Osteocyte (in vitro differentiated cells): ENCODE data around the gene PHF21B. TPM values are rescaled to one million over a fixed set of nuclear protein-coding genes. Genes with fewer than 3 reads are reported as not detected.

Experiments
- DNase-seq: peaks from one replicate; pipeline ENCODE4 v3.0.0; 2021; ENCODE audit warnings: mixed read lengths; ENCODE audit not compliant: unreplicated experiment; ENCODE audit errors: extremely low spot score
- H3K27ac Mint-ChIP-seq: one replicate; pipeline ENCODE4 v1.8.0; 2021; ENCODE audit warnings: mild to moderate bottlenecking, mixed read lengths; ENCODE audit not compliant: unreplicated experiment
- H3K27me3 Mint-ChIP-seq: one replicate; pipeline ENCODE4 v1.8.0; 2021; ENCODE audit warnings: mixed read lengths; ENCODE audit not compliant: unreplicated experiment
- H3K36me3 Mint-ChIP-seq: one replicate; pipeline ENCODE4 v1.8.0; 2021; ENCODE audit warnings: mixed read lengths; ENCODE audit not compliant: unreplicated experiment
- H3K4me1 Mint-ChIP-seq: one replicate; pipeline ENCODE4 v1.8.0; 2021; ENCODE audit warnings: mixed read lengths; ENCODE audit not compliant: unreplicated experiment
- H3K4me3 Mint-ChIP-seq: one replicate; pipeline ENCODE4 v1.8.0; 2021; ENCODE audit warnings: mild to moderate bottlenecking, moderate library complexity, mixed read lengths; ENCODE audit not compliant: unreplicated experiment
- H3K9me3 Mint-ChIP-seq: one replicate; pipeline ENCODE4 v1.8.0; 2021; ENCODE audit warnings: mixed read lengths; ENCODE audit not compliant: unreplicated experiment
- CTCF ChIP-seq: fragments of 200-600 bp; sonication (generic); IDR thresholded peaks from 2 replicates; pipeline ENCODE4 v1.5.0; 2021; ENCODE audit warnings: antibody characterized with exemption, mild to moderate bottlenecking, moderate library complexity
- total RNA-seq: library from RNA; stranded (reverse); gene quantifications from 2 replicates; pipeline ENCODE4 v1.2.1, GENCODE V29; 2021

PHF21B gene
- total RNA-seq, 1 donor from 2014 or later = 0.54 TPM

GRCh38 chr22:45000330-45000729 is 9.5 kb downstream of the PHF21B start:
- Mint-ChIP-seq H3K36me3 (no peaks in the 10 kb centered on the region), H3K27ac (no peak overlapping the region), H3K4me1 (no peaks in the 10 kb centered on the region), H3K27me3 (peaks cover 21% of the 10 kb centered on the region), H3K4me3 (no peak overlapping the region), H3K9me3 (no peaks in the 10 kb centered on the region)
- TF ChIP-seq CTCF = no peak
- DNase-seq = no peak

GRCh38 chr22:44999687-45000086 is 10.1 kb downstream of the PHF21B start:
- Mint-ChIP-seq H3K4me3 (no peak overlapping the region), H3K27ac (no peak overlapping the region)

GRCh38 chr22:44999231-44999630 is 10.6 kb downstream of the PHF21B start:
- no peaks in the 10 kb centered on the region for H3K9me3 Mint-ChIP-seq
- H3K27me3 Mint-ChIP-seq = peaks cover 10% of the 10 kb centered on the region
- no peak for TF ChIP-seq CTCF
- H3K36me3 Mint-ChIP-seq = no peaks in the 10 kb centered on the region
- no peak for DNase-seq
- H3K27ac Mint-ChIP-seq = no peak overlapping the region
- H3K4me1 Mint-ChIP-seq = no peaks in the 10 kb centered on the region
- H3K4me3 Mint-ChIP-seq = no peak overlapping the region

More at GRCh38 chr22:44999687-45000086, 10.1 kb downstream of the PHF21B start:
- no peaks in the 10 kb centered on the region for H3K36me3 Mint-ChIP-seq
- H3K27me3 Mint-ChIP-seq = peaks cover 15% of the 10 kb centered on the region
- no peak for DNase-seq
- no peak for TF ChIP-seq CTCF
- H3K4me1 Mint-ChIP-seq = no peaks in the 10 kb centered on the region
- no peaks in the 10 kb centered on the region for H3K9me3 Mint-ChIP-seq

GRCh38 chr22:44998296-44998695 is 11.5 kb downstream of the PHF21B start:
- H3K27me3 Mint-ChIP-seq = peaks cover 8% of the 10 kb centered on the region
- H3K27ac Mint-ChIP-seq = no peak overlapping the region
- H3K9me3 Mint-ChIP-seq = no peaks in the 10 kb centered on the region
- H3K4me3 Mint-ChIP-seq = no peak overlapping the region
- DNase-seq = no peak
- no peak for TF ChIP-seq CTCF
- H3K4me1 Mint-ChIP-seq = no peaks in the 10 kb centered on the region
- H3K36me3 Mint-ChIP-seq = no peaks in the 10 kb centered on the region

GRCh38 chr22:44997060-44997459 is 12.7 kb downstream of the PHF21B start:
- DNase-seq = no peak
- no peak overlapping the region for H3K27ac Mint-ChIP-seq
- no peaks in the 10 kb centered on the region for H3K4me1 Mint-ChIP-seq
- no peaks in the 10 kb centered on the region for H3K9me3 Mint-ChIP-seq
- no peaks in the 10 kb centered on the region for H3K36me3 Mint-ChIP-seq
- H3K27me3 Mint-ChIP-seq = peaks cover 4% of the 10 kb centered on the region
- no peak for TF ChIP-seq CTCF
- H3K4me3 Mint-ChIP-seq = no peak overlapping the region
